GM19240 (cell line): ENCODE measurements around the gene PLEKHH3.

ENCODE experiments used
- DNase-seq: peaks from one replicate; pipeline ENCODE4 v3.0.0; 2011; ENCODE audit warnings: low spot score; ENCODE audit not compliant: insufficient read length

The PLEKHH3 gene

GRCh38 chr17:42686520-42687128 lies 9.8 kb upstream of the PLEKHH3 start:
- DNase-seq = no peak

DNA sequence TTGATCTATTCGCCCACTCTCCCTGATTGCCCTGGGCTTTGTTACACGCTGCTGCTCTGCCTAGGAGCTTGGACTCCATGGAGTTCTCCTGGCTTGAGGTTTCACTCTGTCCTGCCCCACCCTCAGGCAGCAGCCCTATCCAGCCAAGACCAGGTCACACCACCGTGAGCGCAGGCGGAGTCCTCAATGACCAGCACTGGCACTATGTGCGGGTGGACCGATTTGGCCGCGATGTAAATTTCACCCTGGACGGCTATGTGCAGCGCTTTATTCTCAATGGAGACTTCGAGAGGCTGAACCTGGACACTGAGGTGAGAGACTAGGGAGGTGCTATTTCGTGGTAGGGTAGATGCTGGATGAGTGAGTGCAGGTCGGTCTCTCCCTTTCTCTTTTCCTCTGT lies 9.0 kb upstream of the PLEKHH3 start:
- no peak for DNase-seq

- DNase-seq = no peak
Observed at GRCh38 chr17:42684929-42685556, 8.2 kb upstream of the PLEKHH3 start.

DNA sequence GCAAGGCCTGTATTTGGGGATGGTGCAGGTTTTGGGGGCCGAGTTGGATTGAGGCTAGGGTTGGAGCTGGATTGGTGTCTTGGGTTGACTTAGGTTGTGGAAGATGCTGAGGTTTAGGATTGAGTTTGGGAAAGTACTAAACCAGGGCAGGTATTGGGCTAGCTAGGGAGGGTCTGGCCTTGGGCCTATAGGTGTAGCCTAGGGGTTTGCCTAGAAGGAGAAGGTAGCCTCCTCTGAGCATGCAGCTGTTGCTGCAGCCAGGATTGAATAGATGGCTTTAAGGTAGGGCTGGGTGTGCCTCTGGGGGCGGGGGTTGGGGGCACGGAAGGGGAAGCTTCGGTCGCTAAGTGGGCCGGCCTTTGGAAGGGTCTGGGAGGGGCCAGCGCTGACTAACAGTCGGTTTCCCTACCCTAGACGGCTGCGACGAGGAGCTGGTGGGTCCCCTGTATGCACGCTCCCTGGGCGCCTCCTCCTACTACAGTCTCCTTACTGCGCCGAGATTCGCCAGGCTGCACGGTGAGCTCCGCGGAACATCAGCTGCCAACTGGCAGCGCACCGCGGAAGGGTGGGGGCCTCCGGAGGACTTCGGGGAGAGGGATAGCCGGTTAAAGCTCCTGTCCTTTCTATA lies 6.7 kb upstream of the PLEKHH3 start:
- DNase-seq = no peak

GRCh38 chr17:42682722-42683403 lies 6.1 kb upstream of the PLEKHH3 start:
- no peak for DNase-seq

DNA sequence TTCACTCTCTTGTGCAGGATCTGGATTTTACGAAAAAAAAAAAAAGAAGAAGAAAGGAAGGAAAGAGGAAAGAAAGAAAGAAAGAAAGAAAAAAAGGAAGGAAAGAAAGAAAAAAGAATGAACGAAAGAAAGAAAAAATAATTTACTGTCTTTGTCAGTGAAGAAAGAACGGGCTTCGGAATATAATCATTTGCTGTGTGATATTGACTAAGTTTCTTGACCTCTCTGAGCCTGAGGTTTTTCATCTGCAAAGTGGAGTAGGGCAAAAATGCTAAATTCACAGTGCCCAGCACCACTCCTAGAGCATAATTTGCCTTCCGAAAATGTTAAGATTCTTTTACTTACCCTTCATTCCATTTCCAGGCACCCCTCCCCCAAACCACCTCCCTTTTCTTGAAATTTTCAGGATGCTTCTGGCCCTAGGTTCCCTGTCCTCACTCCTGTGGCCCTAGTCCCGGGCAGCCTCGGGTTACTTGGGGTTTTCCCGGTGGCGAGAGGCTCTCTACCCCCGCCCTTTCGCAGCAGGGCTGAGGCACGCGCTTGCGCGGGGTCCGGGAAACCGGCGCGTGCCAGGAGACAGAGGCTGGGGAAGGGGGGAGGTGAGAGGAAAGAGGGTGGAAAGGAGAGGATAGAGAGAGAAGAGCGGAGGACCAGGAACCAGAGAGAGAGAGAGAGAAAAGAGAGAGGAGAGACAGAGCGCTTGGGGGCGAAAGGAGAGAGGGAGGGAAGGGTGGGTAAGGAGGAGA lies 5.4 kb upstream of the PLEKHH3 start, which contains the start of gene CNTNAP1:
CNTNAP1 (plus strand) TSS at position 556 of the 746 bp plus-strand sequence. CDS start 299 bp downstream, outside the sequence.
- no peak for DNase-seq

- no peak for DNase-seq
Observed at GRCh38 chr17:42680331-42680808, 3.6 kb upstream of the PLEKHH3 start.

DNA sequence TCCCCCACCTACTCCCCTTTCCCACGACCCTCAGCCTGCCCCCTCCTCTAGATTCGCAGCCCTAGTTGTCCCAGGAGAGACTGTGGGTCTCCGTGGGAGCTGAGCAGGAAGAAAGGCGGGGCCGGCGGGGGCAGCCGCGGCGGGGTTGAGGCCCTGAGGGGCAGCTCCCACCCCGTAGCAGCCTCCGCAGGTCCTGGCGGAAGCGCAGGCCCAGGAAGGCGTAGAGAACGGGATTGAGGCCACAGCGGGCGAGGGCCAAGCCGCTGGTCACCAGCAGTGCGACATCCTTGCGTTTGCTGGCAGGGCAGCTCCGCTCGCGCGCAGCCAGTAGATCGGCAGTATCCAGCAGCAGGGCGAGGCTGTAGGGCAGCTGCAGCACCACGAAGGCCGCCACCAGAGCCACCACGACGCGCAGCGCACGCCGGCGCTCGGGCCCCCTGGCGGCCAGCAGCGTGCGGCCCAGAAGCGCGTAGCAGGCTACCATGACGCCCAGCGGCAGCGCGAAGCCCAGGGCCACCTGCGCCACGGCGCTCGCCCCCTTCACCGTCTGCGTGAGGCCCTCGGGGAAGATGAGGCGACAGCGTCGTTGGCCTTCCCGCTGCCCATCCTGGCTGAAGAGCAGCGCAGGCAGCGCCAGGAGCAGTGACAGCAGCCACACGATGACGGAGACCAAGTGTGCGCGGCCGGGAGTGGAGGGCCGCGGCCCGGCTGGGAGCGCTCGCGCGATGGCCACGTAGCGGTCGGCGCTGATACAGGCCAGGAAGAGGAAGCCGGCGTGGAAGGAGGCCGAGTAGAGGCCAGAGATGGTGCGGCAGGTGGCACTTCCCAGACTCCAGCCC lies 2.9 kb upstream of the PLEKHH3 start:
- DNase-seq = no peak

- DNase-seq = no peak
Observed at GRCh38 chr17:42678951-42679491, 2.2 kb upstream of the PLEKHH3 start.

DNA sequence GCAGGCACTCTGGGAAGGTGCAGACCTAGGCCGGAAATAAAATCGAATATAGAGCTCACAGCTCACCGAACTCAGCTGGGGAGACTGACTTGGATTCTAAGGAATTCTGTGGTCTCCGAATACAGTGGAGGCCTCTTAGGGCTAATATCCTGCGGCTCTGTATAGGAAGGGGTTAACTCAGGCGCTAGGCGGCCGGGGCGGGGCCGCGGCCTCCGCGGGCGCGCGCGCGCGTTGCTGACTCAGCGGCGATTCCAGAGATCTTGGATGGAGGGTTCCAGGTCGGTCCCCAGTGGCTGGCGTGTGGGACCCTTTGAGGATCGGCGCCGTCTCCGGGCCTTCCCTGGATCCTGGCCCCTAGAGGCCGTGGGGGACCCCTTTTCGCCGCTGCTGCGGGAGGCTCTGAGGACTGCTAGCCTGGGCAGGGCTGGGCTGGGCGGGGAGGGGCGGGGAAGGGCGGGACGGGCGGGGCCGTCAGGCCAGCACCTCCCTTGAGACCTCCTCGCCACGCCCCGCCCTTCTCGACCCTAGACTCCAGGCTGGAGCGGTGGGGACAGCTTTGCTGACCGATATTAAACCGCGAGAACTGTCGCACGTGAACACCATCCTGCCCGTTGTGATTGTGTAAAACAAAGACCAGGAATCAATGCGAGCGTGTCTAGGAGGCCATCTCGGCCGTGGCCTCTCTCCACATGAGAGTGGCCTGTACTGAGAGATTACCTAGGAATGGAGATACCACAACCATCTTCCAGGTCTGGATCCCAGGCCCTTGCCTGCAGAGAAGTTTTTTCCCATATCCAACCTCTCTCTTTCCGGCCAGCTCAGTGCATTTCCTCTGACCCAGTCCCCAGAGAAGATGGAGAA lies 1.4 kb upstream of the PLEKHH3 start:
- peak; percentile 79 for DNase-seq

- DNase-seq = peak; percentile 99
Observed at GRCh38 chr17:42677012-42677857, 441 bp upstream of the PLEKHH3 start.

- no peak for DNase-seq
Observed at GRCh38 chr17:42675965-42676423, 800 bp downstream of the PLEKHH3 start.

DNA sequence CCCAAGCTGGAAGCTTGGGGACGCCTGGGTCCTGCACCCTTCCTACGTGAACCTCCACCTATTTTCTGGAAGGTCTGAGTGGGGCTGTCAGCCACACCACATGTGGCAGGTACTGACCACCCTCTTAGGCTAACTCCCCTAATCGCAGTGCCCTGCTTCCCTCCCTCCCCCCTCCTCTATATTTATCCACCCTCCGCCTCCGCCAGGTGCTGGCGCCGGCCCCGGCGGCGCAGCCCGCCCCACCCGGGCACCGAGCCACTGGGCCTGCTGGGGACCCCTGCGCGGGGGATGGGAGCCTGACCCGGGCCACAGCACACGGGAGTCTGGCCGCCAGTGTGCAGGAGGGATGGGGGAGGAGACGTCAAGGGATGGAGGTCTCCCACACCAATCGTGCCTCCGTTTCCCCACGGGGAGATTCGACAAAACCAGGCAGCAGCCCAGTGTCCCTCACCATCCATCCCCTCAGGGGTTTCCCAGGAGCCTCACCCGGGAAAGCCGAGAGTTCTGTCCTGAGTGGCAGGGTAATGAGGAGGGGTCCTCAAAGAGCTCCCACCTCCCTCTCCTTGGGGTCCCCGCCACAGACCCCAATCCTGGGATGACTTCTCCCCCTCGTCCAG lies 1.3 kb downstream of the PLEKHH3 start:
- no peak for DNase-seq

DNA sequence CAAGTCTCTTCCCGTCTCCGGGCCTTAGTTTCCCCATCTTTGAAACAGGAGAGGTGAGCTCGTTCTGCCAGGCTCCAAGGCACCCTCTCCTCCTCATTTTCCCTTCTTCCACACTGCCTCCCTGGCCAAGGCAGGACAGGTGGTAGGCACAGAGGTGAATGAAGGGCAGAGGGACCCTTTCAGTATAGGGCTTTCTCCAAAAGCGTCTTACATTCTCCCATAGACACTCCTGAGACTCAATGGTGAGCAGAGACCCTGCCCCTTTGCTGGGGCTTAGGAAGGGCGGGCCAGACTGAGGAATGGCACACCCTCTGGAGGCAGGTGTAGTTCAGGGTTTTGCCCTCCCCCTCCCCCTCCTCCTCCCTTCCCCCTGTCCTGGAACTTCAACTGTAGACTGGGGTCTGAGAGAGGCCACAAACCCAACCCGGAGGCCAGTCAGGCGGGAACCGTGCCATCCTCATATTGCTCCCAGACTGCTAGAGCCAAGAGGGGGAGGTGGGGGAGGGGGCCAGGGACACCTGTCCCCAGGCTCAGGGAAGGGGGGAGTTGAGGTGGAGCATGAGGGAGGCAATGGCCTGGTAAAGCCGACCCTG lies 1.9 kb downstream of the PLEKHH3 start:
- DNase-seq = no peak

DNA sequence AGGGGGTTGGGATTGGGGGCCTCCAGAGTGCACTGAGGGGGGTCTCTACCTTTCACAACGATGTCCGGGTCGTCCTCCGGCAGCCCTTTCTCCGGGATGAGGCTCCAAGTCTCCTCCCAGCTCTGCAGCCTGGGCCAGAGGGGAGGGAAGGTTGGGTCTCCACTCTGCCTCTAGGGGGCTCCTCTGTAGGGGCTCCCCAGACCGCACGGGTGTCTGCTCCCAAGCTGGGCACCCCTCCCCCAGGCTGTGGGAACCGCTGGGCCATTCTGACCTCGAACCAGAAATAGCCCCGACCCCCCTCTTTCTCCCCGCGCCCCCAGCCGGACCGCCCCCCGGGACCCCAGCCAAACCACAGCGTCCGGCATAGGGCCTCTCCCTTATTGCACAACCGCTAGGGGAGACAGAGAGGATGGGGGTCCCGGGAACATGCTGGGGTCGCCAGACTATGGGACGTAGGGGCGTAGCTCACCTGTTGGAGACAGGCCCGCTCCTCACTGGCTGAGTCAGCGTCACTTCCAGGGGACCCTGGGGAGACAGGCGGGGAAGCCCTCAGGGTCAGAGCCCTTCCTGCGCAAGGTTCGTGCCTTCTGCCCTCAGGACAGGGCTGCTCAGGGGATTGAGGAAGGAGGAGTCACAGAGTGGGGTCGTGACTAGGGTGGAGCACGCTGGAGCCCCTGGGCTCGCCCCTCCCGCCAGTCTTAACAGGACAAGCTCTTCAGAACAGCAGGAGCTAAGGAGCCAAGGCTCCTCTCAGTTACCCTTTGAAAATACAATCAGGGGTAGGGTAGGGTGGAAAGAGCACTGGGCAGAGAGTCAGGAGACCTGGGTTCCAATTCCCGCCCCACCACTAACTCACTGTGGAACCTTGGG lies 2.7 kb downstream of the PLEKHH3 start:
- no peak for DNase-seq

DNA sequence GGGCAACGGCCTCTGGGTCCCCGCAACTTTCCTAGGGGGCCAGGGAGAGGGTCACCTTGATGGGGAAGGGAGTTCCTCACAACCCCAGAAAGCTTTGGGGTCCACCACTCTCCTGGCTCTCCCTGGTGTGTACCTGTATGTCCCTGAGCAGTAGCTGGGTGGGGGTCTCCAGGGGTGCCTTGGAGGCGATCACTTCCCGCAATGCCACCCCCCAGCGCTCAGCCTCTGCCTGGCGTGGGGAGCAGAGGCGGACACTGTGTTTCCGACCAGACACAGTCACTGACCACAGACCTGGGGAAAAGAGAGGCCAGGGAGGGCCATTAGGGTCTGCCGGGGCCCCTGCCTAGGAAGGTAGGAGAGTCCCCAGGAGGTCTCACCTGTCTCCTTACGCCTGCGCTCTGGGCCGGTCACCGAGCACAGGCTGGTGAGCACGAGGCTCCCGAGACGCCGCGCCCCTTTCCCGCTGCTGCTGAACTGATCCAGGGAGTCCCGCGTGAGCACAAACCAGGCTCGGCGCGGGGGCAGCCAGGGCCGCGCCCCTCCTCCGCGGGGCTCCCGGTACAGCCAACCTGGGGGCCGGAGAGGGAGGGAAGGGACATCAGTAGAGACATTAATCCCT lies 3.4 kb downstream of the PLEKHH3 start:
- no peak for DNase-seq
